Astrocyte (in vitro differentiated cells and primary cell): ENCODE data around the gene RABGGTA. TPM values are rescaled to one million over a fixed set of nuclear protein-coding genes. Genes with fewer than 3 reads are reported as not detected.

Experiments
- DNase-seq: peaks from one replicate; pipeline ENCODE4 v3.0.0-alpha.2; 2010; ENCODE audit warnings: low read depth
- FAIRE-seq: peaks from 2 replicates; lab custom pipeline; 2011; peaks lifted over from hg19 to GRCh38; lab: Jason Lieb, UNC
- H2AFZ ChIP-seq: 2 replicates; pipeline ENCODE4 v1.6.0; 2012; ENCODE audit warnings: low read depth, low read length, inconsistent platforms
- H3K27ac ChIP-seq: 2 replicates; pipeline ENCODE4 v1.5.1; 2011; ENCODE audit warnings: low read depth, low read length, inconsistent platforms
- H3K27me3 ChIP-seq: 2 replicates; pipeline ENCODE4 v1.6.0; 2011; ENCODE audit warnings: low read length, inconsistent platforms; ENCODE audit not compliant: insufficient read depth
- H3K36me3 ChIP-seq: 2 replicates; pipeline ENCODE4 v1.5.1; 2011; ENCODE audit warnings: low read length, inconsistent platforms; ENCODE audit not compliant: insufficient read depth
- H3K4me1 ChIP-seq: 2 replicates; pipeline ENCODE4 v1.5.1; 2011; ENCODE audit warnings: low read length, inconsistent platforms; ENCODE audit not compliant: insufficient read depth
- H3K4me2 ChIP-seq: 2 replicates; pipeline ENCODE4 v1.6.0; 2012; ENCODE audit warnings: low read length, inconsistent platforms
- H3K4me3 ChIP-seq: 2 replicates; pipeline ENCODE4 v1.5.1; 2011; ENCODE audit warnings: low read depth, mild to moderate bottlenecking, low read length, inconsistent platforms; ENCODE audit not compliant: insufficient read depth
- H3K79me2 ChIP-seq: 2 replicates; pipeline ENCODE4 v1.6.0; 2012; ENCODE audit warnings: mild to moderate bottlenecking, low read length, inconsistent platforms; ENCODE audit not compliant: insufficient read depth
- H3K9ac ChIP-seq: 2 replicates; pipeline ENCODE4 v1.6.0; 2012; ENCODE audit warnings: mild to moderate bottlenecking, low read length, inconsistent platforms
- H3K9me3 ChIP-seq: 2 replicates; pipeline ENCODE4 v1.5.1; 2012; ENCODE audit warnings: low read depth, mild to moderate bottlenecking, low read length, inconsistent platforms; ENCODE audit not compliant: insufficient read depth
- H4K20me1 ChIP-seq: 2 replicates; pipeline ENCODE4 v1.6.0; 2012; ENCODE audit warnings: low read length, inconsistent platforms; ENCODE audit not compliant: insufficient read depth
- H3K27ac Mint-ChIP-seq: one replicate; pipeline ENCODE4 v1.8.0; 2021; ENCODE audit warnings: mild to moderate bottlenecking, mixed read lengths; ENCODE audit not compliant: unreplicated experiment
- H3K27me3 Mint-ChIP-seq: one replicate; pipeline ENCODE4 v1.8.0; 2021; ENCODE audit warnings: low read depth, mixed read lengths; ENCODE audit not compliant: unreplicated experiment
- H3K36me3 Mint-ChIP-seq: one replicate; pipeline ENCODE4 v1.8.0; 2021; ENCODE audit warnings: low read depth, mixed read lengths; ENCODE audit not compliant: unreplicated experiment
- H3K4me1 Mint-ChIP-seq: one replicate; pipeline ENCODE4 v1.8.0; 2021; ENCODE audit warnings: low read depth, mixed read lengths; ENCODE audit not compliant: unreplicated experiment
- H3K4me3 Mint-ChIP-seq: one replicate; pipeline ENCODE4 v1.8.0; 2021; ENCODE audit warnings: mild to moderate bottlenecking, moderate library complexity, mixed read lengths; ENCODE audit not compliant: unreplicated experiment
- H3K9me3 Mint-ChIP-seq: one replicate; pipeline ENCODE4 v1.8.0; 2021; ENCODE audit warnings: mild to moderate bottlenecking, mixed read lengths; ENCODE audit not compliant: unreplicated experiment
- CTCF ChIP-seq: IDR thresholded peaks from 2 replicates; pipeline ENCODE4 v1.5.1; 2011; ENCODE audit warnings: low read depth, mild to moderate bottlenecking, inconsistent platforms, low read length, moderate library complexity; ENCODE audit not compliant: insufficient read depth
- EZH2 ChIP-seq: IDR thresholded peaks from 2 replicates; pipeline ENCODE4 v1.6.1; 2012; ENCODE audit warnings: mild to moderate bottlenecking, low read length, inconsistent platforms; ENCODE audit not compliant: insufficient read depth
- total RNA-seq: library from RNA; stranded (reverse); gene quantifications from 2 replicates; pipeline ENCODE4 v1.2.1, GENCODE V29; 2021

The RABGGTA gene
- total RNA-seq, 1 donor from 2014 or later, result 27.3 TPM

- Mint-ChIP-seq H3K4me1 (no peaks in the 10 kb centered on the region), H3K4me3 (no peak within 1 kb of the TSS), H3K27me3 (peaks cover 4% of the 10 kb centered on the region), H3K27ac (no peak within 1 kb of the TSS), H3K9me3 (no peaks in the 10 kb centered on the region), H3K36me3 (peaks cover 29% of the 10 kb centered on the region)
- Histone ChIP-seq H3K4me2 (no peak within 1 kb of the TSS), H3K4me1 (peaks cover 3% of the 10 kb centered on the region), H3K27me3 (no peaks in the 10 kb centered on the region), H3K36me3 (peaks cover 3% of the 10 kb centered on the region), H3K9me3 (no peaks in the 10 kb centered on the region), H3K4me3 (no peak within 1 kb of the TSS), H3K27ac (no peak within 1 kb of the TSS), H2AFZ (no peak within 1 kb of the TSS), H3K79me2 (no peaks in the 10 kb centered on the region), H3K9ac (no peak within 1 kb of the TSS), H4K20me1 (no peaks in the 10 kb centered on the region)
- DNase-seq, result no peak
- no peak for TF ChIP-seq EZH2
- TF ChIP-seq CTCF, result no peak
- FAIRE-seq, result no peak
Measured at GRCh38 chr14:24262821-24263733, 8.3 kb downstream of the RABGGTA start, which contains the start of gene TGM1. TGM1 (minus strand) TSS chr14:24263177; CDS start chr14:24262352, 825 bp downstream.

- H3K4me1 ChIP-seq, result peaks cover 3% of the 10 kb centered on the region
- no peak for FAIRE-seq
Measured at GRCh38 chr14:24261969-24262327, 9.4 kb downstream of the RABGGTA start.

More at GRCh38 chr14:24261969-24262327, 9.4 kb downstream of the RABGGTA start:
- no peaks in the 10 kb centered on the region for H4K20me1 ChIP-seq
- Mint-ChIP-seq H3K27ac (no peak overlapping the region), H3K27me3 (peaks cover 7% of the 10 kb centered on the region), H3K4me1 (peaks cover 3% of the 10 kb centered on the region), H3K4me3 (no peak overlapping the region), H3K9me3 (no peaks in the 10 kb centered on the region), H3K36me3 (peaks cover 28% of the 10 kb centered on the region)
- no peaks in the 10 kb centered on the region for H3K9me3 ChIP-seq
- H3K9ac ChIP-seq, result no peak overlapping the region
- no peak overlapping the region for H3K4me2 ChIP-seq
- no peak overlapping the region for H3K27ac ChIP-seq
- H3K4me3 ChIP-seq, result no peak overlapping the region
- no peaks in the 10 kb centered on the region for H3K79me2 ChIP-seq
- no peaks in the 10 kb centered on the region for H3K36me3 ChIP-seq
- no peak for DNase-seq
- TF ChIP-seq EZH2, result no peak
- TF ChIP-seq CTCF, result no peak
- no peak overlapping the region for H2AFZ ChIP-seq
- H3K27me3 ChIP-seq, result no peaks in the 10 kb centered on the region
